HG03571 (cell line): ENCODE data around the gene OR6B2.

Experiments
- ATAC-seq: cut with Tn5 transposase; IDR thresholded peaks from one replicate; pipeline ENCODE4 v1.9.1; 2021; ENCODE audit not compliant: unreplicated experiment

Gene OR6B2

DNA sequence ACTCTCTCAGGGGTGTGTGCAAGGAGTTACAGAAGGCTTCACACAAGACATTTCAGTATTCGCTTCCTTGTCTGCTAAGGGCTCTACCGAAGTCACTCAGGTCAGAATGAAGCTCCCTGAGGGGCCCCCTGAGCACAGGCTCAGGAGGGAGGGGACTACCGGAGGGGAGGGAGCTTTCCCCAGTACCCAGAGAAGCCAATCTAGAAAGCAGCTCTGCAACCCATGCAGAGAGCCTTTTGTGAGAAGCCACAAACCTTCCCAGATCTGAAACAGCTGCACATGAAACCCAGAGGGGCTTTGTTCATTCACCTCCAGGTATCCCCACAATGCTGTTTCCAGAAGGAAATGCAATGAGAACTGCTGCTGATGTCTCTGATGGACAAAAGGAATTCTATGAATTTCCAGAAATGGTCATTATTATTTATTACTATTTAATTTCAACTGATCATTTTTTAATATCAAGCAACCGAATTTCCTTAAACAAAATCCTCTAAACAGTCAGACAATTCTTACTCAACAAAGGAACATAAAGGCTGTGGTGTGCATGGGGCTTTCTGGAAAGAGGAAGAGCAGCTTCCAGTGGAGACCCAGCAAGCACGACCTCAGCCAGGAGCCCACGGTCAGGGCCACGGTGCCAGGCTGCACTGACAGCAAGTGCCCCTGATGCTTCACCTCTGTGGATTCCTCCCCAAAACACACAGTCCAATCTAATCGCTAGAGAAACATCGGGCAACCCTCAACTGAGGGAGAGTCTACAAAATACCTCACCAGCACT, 47.0 kb downstream of the OR6B2 start:
- no peak for ATAC-seq
